HG02870 (cell line): ENCODE data around the gene MPHOSPH9.
"Not testable (repeated sequence)": the region's sequence is repeated elsewhere in the genome, so short reads cannot be mapped to it uniquely, and the experiment has no call there.

ENCODE experiments used
- ATAC-seq: cut with Tn5 transposase; IDR thresholded peaks from one replicate; pipeline ENCODE4 v1.9.1; 2021; ENCODE audit warnings: mild to moderate bottlenecking, moderate library complexity; ENCODE audit not compliant: unreplicated experiment

MPHOSPH9 gene

GRCh38 chr12:123231931-123232330 lies 1.0 kb downstream of the MPHOSPH9 start:
- ATAC-seq, result no peak

- no peak for ATAC-seq
Measured at GRCh38 chr12:123229051-123229450, 3.9 kb downstream of the MPHOSPH9 start.

GRCh38 chr12:123227581-123228258 lies 5.2 kb downstream of the MPHOSPH9 start:
- no peak for ATAC-seq

- no peak for ATAC-seq
Measured at GRCh38 chr12:123225443-123225842, 7.5 kb downstream of the MPHOSPH9 start.

GRCh38 chr12:123223241-123223668 lies 9.7 kb downstream of the MPHOSPH9 start:
- peak; percentile 80 for ATAC-seq

GRCh38 chr12:123207815-123208214 lies 25.1 kb downstream of the MPHOSPH9 start:
- not testable (repeated sequence) for ATAC-seq

- not testable (repeated sequence) for ATAC-seq
Measured at GRCh38 chr12:123206794-123207193, 26.1 kb downstream of the MPHOSPH9 start.

GRCh38 chr12:123200414-123200813 lies 32.5 kb downstream of the MPHOSPH9 start:
- ATAC-seq, result no peak

- no peak for ATAC-seq
Measured at GRCh38 chr12:123199936-123200335, 33.0 kb downstream of the MPHOSPH9 start.

GRCh38 chr12:123187637-123188036 lies 45.3 kb downstream of the MPHOSPH9 start:
- no peak for ATAC-seq

- ATAC-seq, result no peak
Measured at GRCh38 chr12:123180171-123180570, 52.8 kb downstream of the MPHOSPH9 start.

- no peak for ATAC-seq
Measured at GRCh38 chr12:123171967-123172366, 61.0 kb downstream of the MPHOSPH9 start.

- ATAC-seq, result no peak
Measured at GRCh38 chr12:123167329-123167728, 65.6 kb downstream of the MPHOSPH9 start.

- no peak for ATAC-seq
Measured at GRCh38 chr12:123165537-123165936, 67.4 kb downstream of the MPHOSPH9 start.

GRCh38 chr12:123164710-123165261 lies 68.2 kb downstream of the MPHOSPH9 start:
- ATAC-seq, result no peak

- ATAC-seq, result no peak
Measured at GRCh38 chr12:123164222-123164621, 68.7 kb downstream of the MPHOSPH9 start.

- no peak for ATAC-seq
Measured at GRCh38 chr12:123163227-123163626, 69.7 kb downstream of the MPHOSPH9 start.

- ATAC-seq, result no peak
Measured at GRCh38 chr12:123160801-123161487, 72.0 kb downstream of the MPHOSPH9 start.

GRCh38 chr12:123153906-123154305 lies 79.0 kb downstream of the MPHOSPH9 start:
- no peak for ATAC-seq

- no peak for ATAC-seq
Measured at GRCh38 chr12:123152833-123153232, 80.1 kb downstream of the MPHOSPH9 start.

GRCh38 chr12:123151457-123152454 lies 81.2 kb downstream of the MPHOSPH9 start:
- ATAC-seq, result no peak
